GM12801 (cell line): ENCODE results near the gene LMO1.

Source experiments
- TF ChIP-seq, protein P1 (sequence below): IDR thresholded peaks from one replicate; pipeline ENCODE4 v1.5.1; 2011; ENCODE audit warnings: control low read depth; ENCODE audit not compliant: insufficient read length; ENCODE audit errors: extremely low read depth

The LMO1 gene

GRCh38 chr11:8220261-8221045, 43.2 kb downstream of the LMO1 start:
- TF ChIP-seq, protein P1, sequence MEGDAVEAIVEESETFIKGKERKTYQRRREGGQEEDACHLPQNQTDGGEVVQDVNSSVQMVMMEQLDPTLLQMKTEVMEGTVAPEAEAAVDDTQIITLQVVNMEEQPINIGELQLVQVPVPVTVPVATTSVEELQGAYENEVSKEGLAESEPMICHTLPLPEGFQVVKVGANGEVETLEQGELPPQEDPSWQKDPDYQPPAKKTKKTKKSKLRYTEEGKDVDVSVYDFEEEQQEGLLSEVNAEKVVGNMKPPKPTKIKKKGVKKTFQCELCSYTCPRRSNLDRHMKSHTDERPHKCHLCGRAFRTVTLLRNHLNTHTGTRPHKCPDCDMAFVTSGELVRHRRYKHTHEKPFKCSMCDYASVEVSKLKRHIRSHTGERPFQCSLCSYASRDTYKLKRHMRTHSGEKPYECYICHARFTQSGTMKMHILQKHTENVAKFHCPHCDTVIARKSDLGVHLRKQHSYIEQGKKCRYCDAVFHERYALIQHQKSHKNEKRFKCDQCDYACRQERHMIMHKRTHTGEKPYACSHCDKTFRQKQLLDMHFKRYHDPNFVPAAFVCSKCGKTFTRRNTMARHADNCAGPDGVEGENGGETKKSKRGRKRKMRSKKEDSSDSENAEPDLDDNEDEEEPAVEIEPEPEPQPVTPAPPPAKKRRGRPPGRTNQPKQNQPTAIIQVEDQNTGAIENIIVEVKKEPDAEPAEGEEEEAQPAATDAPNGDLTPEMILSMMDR: no peak

- TF ChIP-seq, protein P1: no peak
Measured at GRCh38 chr11:8219257-8220021, 44.2 kb downstream of the LMO1 start.

- TF ChIP-seq, protein P1: no peak
Measured at GRCh38 chr11:8218840-8219239, 44.8 kb downstream of the LMO1 start.

DNA sequence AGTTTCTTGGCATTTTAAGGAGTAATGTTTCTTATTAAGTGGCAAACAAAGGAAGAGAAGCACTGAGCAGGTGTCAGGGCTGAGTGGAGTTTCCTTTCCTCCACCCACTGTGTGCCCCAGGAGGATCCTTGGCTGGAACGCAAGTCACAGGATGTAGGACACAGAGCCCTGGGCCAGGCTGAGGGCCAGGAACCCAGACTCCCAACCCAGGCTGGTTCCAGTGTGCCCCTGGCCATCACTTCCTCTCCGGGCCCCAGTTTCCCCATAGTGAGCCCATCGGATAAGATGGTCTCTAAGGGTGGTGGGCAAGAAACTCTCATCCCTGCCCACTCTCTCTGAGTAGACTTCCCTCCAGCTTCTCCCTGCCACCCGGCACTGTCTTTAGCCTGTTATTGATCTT, 45.3 kb downstream of the LMO1 start:
- TF ChIP-seq, protein P1: no peak

GRCh38 chr11:8217926-8218325, 45.8 kb downstream of the LMO1 start:
- TF ChIP-seq, protein P1: no peak

DNA sequence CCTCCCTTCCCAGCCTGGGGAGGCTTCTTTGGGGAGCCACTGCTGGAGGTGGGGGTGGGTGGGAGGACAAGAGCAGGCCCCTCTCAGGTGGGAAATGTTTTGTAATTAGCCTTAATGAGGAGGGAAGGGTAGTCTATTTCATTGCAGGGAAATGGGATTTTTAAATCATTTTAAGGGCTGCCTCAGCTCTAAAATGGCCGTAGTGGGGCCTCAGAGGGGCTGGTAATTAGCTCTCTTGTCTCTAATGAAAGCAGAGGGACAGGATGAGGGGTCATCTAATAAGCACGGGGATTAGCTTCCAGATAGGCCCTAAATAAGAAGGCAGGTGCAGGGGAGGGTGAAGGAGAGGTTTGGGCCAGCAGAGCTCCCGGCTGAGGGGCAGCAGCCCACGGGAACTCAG, 46.5 kb downstream of the LMO1 start:
- TF ChIP-seq, protein P1: no peak

GRCh38 chr11:8213376-8213775, 50.3 kb downstream of the LMO1 start:
- TF ChIP-seq, protein P1: no peak
